Spleen (tissue), 7 donors: Measurements from ENCODE around the gene SERPINE1.

ENCODE experiments used
- POLR2A ChIP-seq, 3 donors: fragments of 450-650 bp; IDR thresholded peaks; one replicate each; pipeline ENCODE4 v1.5.1; 2017; ENCODE audit warnings: antibody characterized with exemption in 3 of 3, mild to moderate bottlenecking in 1 of 3
- TF ChIP-seq, protein P1 (sequence below), 11 experiments: fragments of 200-600 bp in 7 of 11; fragments of 450-650 bp in 4 of 11; sonication (generic) in 4 of 11; IDR thresholded peaks in 8 of 11; conservative IDR thresholded peaks in 3 of 11; 1 replicate in 7 of 11; 2 replicates in 4 of 11; pipeline versions ENCODE4 v1.4.0 to v1.8.0; 2016 to 2021; ENCODE audit warnings: antibody characterized with exemption in 11 of 11, inconsistent platforms in 4 of 11, mild to moderate bottlenecking in 1 of 11
- donor health status: DM: no; HTN: no; CAD: no; lungs with moderate emphysema.
- donor health status: DM: no; HTN: no; CAD: no.
- donor health status: DM: no; HTN: no; CAD: no.

DNA sequence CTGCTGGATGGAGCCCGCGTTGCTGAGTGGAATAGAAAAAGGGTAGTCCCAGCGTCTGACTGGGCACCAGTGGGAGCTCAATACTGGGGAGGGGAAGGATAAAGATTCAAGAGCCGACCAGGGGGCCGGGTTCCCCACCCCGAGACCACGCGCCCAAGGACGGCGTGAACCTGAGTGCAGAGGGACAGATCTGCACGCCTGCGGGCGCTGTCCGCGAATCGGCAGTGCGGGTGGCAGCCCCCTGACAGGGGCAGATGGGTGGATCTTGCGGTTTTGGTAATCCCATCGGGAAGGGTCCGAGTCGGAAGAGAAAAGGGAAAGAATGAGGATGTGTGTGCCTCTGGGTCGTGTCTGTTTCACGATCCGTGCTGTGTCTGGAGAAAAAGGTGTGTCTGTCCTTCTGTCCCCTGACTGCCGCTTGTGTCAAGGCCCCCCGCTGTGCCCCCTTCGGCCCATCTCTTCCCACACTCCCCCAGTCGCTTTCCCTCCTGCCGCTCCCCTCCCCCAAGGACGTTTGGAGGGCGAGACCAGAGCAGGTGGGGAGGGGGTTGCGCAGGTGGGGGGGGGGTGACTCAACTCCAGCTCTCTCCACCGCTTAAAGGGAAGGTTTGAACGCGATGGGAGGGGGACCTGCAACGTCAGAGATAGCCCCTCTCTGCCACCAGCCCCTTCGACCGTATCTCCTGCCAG lies 39.2 kb downstream of the SERPINE1 start:
- TF ChIP-seq, protein P1, sequence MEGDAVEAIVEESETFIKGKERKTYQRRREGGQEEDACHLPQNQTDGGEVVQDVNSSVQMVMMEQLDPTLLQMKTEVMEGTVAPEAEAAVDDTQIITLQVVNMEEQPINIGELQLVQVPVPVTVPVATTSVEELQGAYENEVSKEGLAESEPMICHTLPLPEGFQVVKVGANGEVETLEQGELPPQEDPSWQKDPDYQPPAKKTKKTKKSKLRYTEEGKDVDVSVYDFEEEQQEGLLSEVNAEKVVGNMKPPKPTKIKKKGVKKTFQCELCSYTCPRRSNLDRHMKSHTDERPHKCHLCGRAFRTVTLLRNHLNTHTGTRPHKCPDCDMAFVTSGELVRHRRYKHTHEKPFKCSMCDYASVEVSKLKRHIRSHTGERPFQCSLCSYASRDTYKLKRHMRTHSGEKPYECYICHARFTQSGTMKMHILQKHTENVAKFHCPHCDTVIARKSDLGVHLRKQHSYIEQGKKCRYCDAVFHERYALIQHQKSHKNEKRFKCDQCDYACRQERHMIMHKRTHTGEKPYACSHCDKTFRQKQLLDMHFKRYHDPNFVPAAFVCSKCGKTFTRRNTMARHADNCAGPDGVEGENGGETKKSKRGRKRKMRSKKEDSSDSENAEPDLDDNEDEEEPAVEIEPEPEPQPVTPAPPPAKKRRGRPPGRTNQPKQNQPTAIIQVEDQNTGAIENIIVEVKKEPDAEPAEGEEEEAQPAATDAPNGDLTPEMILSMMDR (IDR thresholded peaks at IDR 0.05 in 8 of 11, conservative IDR thresholded peaks at IDR 0.05 in 3 of 11): no peak
- TF ChIP-seq POLR2A (IDR thresholded peaks at IDR 0.05): no peak
